ENCODE data around the gene PGLYRP3. TPM values are rescaled to one million over a fixed set of nuclear protein-coding genes. Genes with fewer than 3 reads are reported as not detected.

The PGLYRP3 gene
- total RNA-seq, 2 donors from 2014 or later = not detected

DNA sequence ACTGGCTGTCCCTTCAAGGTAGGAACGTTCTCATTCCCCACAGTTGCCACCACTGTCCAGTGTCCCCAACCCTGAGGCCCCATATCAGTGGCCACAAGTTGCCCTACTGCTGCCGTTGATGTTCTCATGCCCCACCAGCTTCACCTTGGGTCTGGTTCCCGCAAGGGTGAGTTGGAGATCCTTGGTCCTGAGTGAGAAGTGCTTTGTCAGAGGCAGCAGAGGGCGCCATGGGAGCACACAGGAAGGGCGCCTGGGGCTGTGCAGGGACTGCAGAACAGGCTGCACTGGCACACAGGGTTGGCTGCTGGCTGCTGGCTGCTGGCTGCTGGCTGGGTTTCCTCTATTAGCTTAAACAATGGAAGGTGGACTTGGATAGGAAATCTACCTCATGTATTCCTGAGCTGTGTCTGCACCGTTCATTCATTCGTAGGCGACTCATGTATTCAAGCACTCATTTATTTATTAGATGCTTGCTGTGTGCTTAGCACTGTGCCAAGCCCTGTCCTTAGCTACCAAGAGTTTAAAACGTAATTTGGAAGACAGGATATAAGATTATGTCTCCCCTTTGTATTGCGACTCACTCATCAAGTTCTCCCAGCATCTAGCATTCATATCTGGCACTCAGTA, 42.8 kb upstream of the PGLYRP3 start:
- TF ChIP-seq, protein P1, sequence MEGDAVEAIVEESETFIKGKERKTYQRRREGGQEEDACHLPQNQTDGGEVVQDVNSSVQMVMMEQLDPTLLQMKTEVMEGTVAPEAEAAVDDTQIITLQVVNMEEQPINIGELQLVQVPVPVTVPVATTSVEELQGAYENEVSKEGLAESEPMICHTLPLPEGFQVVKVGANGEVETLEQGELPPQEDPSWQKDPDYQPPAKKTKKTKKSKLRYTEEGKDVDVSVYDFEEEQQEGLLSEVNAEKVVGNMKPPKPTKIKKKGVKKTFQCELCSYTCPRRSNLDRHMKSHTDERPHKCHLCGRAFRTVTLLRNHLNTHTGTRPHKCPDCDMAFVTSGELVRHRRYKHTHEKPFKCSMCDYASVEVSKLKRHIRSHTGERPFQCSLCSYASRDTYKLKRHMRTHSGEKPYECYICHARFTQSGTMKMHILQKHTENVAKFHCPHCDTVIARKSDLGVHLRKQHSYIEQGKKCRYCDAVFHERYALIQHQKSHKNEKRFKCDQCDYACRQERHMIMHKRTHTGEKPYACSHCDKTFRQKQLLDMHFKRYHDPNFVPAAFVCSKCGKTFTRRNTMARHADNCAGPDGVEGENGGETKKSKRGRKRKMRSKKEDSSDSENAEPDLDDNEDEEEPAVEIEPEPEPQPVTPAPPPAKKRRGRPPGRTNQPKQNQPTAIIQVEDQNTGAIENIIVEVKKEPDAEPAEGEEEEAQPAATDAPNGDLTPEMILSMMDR (IDR thresholded peaks at IDR 0.05) = peak; percentile 32
- intact Hi-C loops (cut with DNase I) = loop anchor here (10.0 kb wide), 2 partner anchors 49 to 209 kb away; partner anchors contain the start of gene S100A2
- DNase-seq = peak; percentile 61
- Histone ChIP-seq H3K9ac (ENCODE audit: low read depth in 2 of 2, low read length in 2 of 2) (no peak overlapping the region), H3K27me3 (no peaks in the 10 kb centered on the region), H3K4me3 (no peak overlapping the region), H3K36me3 (no peaks in the 10 kb centered on the region), H3K9me3 (no peaks in the 10 kb centered on the region), H3K4me1 (peaks cover 5% of the 10 kb centered on the region), H3K27ac (no peak overlapping the region)

DNA sequence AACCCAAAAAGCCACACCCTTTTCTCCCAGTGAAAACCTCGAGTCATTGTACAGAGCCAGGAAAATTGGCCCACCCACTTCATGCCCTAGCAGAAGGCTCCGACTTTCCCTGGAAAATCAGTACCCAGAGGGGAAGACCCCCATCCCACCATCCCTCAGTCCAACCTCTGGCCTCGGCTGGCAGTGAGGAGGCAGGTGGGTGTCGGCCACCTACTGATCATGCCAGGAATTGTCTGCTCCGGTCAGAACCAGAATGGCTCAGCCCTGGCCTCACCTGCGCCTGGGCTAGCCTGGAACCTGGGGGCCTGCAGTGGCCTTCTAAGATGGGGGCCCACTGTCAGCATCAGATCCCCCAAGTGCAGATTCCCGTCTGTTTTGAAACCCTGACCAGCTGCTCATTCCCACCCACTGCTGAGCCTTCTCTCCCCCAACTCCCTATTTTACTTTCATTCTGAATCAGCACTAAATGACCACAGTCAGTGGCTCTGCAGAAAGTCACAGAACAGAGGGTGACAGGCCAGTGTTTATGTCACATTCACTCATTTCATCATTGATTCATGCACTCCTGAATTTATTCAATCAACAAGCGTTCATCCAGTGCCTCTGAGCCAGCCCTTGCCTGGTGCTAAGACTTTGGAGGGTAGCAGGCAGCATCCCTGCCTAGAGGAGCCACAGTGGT, 41.9 kb upstream of the PGLYRP3 start:
- Histone ChIP-seq H3K27ac (no peak overlapping the region), H3K9ac (ENCODE audit: low read depth in 2 of 2, low read length in 2 of 2) (no peak overlapping the region)
- intact Hi-C loops (cut with DNase I) = loop anchor here (10.0 kb wide), 2 partner anchors 50 to 210 kb away; partner anchors contain the start of gene S100A2

DNA sequence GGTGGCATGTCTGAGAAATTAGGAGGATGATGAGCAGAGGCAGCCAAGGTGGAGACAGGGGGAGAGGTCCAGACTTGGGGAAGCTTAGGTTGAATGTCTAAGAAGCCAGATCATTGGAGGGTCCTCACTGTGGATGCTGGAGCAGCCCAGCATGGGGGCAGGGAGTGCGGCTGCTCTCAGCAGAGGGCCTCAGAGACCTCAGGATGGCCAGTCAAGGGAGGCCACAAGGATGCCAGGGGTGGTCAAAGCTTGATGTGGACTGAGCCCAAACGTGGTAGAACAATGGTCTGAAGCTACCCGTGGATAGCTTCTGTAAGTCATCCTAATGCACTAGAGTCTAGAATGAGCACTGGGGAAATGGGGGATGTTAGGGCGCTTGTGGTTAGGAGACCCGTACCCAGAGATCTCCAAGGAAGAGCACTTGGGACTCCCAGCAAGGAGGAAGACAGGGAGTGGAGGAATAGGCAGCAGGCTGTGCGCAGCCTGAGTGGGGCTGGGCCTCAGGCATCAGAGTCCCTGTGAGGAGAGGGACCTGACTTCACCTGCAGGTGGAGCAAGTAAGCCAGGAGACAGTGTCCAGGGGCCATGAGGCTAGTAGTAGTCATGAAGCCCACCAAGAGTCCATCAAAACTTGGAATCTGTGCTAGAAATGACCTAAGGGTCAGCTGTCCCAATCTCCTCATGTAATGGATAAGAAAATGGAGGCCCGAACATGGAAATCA, 40.6 kb upstream of the PGLYRP3 start:
- Histone ChIP-seq H3K9ac (ENCODE audit: low read depth in 2 of 2, low read length in 2 of 2) (no peak overlapping the region), H3K36me3 (no peaks in the 10 kb centered on the region), H3K9me3 (no peaks in the 10 kb centered on the region), H3K27me3 (no peaks in the 10 kb centered on the region), H3K4me1 (no peaks in the 10 kb centered on the region), H3K27ac (no peak overlapping the region), H3K4me3 (no peak overlapping the region)
- intact Hi-C loops (cut with DNase I) = loop anchor here (10.0 kb wide), 2 partner anchors 51 to 211 kb away; partner anchors contain the start of gene S100A2
- peak; percentile 19 for DNase-seq
- TF ChIP-seq, protein P1 (IDR thresholded peaks at IDR 0.05) = no peak

More for the DNA sequence above, 41.9 kb upstream of the PGLYRP3 start:
- no peak overlapping the region for H3K4me3 ChIP-seq
- TF ChIP-seq, protein P1 (IDR thresholded peaks at IDR 0.05) = no peak
- H3K27me3 ChIP-seq = no peaks in the 10 kb centered on the region
- H3K4me1 ChIP-seq = no peaks in the 10 kb centered on the region
- DNase-seq = peak; percentile 16
- no peaks in the 10 kb centered on the region for H3K36me3 ChIP-seq
- H3K9me3 ChIP-seq = no peaks in the 10 kb centered on the region

DNA sequence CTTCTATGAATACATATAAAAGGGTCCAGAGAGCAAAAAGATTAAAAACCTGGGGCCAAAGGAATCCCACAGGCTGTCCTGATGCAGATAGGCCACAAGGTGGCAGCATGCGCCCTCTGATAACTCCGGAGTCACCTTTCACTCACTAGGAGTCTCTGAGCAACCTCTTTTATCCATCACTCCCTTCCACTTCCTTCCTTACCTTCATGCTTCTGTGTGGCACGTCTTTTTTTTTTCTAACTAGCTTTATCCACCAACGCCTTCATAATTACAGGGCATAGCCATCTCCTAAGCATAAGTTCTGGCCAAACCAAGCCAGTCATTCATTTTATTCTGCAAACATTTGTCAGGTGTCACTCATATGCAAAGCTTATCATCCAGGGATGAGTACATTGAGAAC, 39.8 kb upstream of the PGLYRP3 start:
- TF ChIP-seq, protein P1 (IDR thresholded peaks at IDR 0.05) = peak; percentile 92
- Histone ChIP-seq H3K27ac (no peak overlapping the region), H3K4me3 (no peak overlapping the region), H3K4me1 (no peaks in the 10 kb centered on the region), H3K9me3 (no peaks in the 10 kb centered on the region), H3K27me3 (no peaks in the 10 kb centered on the region), H3K9ac (ENCODE audit: low read depth in 2 of 2, low read length in 2 of 2) (no peak overlapping the region), H3K36me3 (no peaks in the 10 kb centered on the region)
- intact Hi-C loops (cut with DNase I) = loop anchor here (1.0 to 10.0 kb wide), 3 partner anchors 52 to 212 kb away; partner anchors contain the start of gene S100A2
- peak; percentile 72 for DNase-seq

DNA sequence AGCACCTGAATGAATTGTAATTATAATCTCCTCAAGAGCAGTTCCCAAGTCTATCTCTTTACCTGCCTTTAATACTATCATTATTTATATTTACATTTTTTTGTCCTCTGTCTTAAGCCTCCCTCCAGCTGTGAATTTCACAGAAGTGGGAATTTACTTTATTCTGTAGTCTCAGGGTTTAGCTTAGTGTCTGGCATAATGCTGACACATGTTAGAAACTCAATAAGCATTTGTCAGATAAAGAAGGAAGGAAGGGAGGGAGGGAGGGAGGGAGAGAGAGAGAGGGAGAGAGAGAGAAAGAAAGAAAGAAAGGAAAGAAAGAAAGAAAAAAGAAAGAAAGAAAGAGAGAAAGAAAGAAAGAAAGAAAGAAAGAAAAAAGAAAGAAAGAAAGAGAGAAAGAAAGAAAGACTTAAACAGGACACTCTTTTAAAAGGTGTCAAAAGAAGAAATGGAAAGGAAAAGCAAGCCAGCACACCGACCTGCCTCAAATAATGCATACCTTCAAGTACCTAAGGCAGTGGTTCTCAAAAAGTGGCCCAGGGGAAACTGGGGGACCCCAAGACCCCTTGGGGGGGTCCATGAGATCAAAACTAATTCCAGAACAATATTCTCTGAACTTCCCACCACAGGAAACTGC, 37.7 kb upstream of the PGLYRP3 start:
- intact Hi-C loops (cut with DNase I) = loop anchor here (10.0 kb wide), 2 partner anchors 54 to 214 kb away; partner anchors contain the start of gene S100A2
- H3K9ac ChIP-seq (ENCODE audit: low read depth in 2 of 2, low read length in 2 of 2) = no peak overlapping the region
- no peak overlapping the region for H3K27ac ChIP-seq
- TF ChIP-seq, protein P1 (IDR thresholded peaks at IDR 0.05) = no peak
- peak; percentile 6 for DNase-seq
- H3K4me1 ChIP-seq = no peaks in the 10 kb centered on the region
- H3K36me3 ChIP-seq = no peaks in the 10 kb centered on the region
- H3K27me3 ChIP-seq = no peaks in the 10 kb centered on the region
- H3K9me3 ChIP-seq = no peaks in the 10 kb centered on the region
- H3K4me3 ChIP-seq = no peak overlapping the region

Measured in colonic mucosa (tissue), 4 donors.